Vagina (tissue), 2 donors: Measurements from ENCODE around the gene CCDC177.

ENCODE experiments used
- CTCF ChIP-seq, 3 experiments: fragments of 450-650 bp in 2 of 3; fragments of 200-600 bp in 1 of 3; sonication (generic) in 1 of 3; IDR thresholded peaks; one replicate each; pipeline ENCODE4 v1.5.1; 2017 to 2019; ENCODE audit warnings: antibody characterized with exemption in 3 of 3, mild to moderate bottlenecking in 2 of 3, moderate library complexity in 2 of 3
- POLR2A ChIP-seq, 2 donors: fragments of 450-650 bp; IDR thresholded peaks; one replicate each; pipeline ENCODE4 v1.6.1; 2017; ENCODE audit warnings: antibody characterized with exemption in 2 of 2, mild to moderate bottlenecking in 2 of 2, moderate library complexity in 2 of 2
- POLR2AphosphoS5 ChIP-seq, 2 donors: sonication (generic); formaldehyde crosslinking; IDR thresholded peaks; one replicate each; pipeline ENCODE4 v1.9.0; 2017; ENCODE audit warnings: antibody characterized with exemption in 2 of 2, mild to moderate bottlenecking in 2 of 2, low read depth in 1 of 2; ENCODE audit not compliant: insufficient read depth in 1 of 2

- TF ChIP-seq CTCF (IDR thresholded peaks at IDR 0.05) = no peak
- no peak for TF ChIP-seq POLR2A (IDR thresholded peaks at IDR 0.05)
- TF ChIP-seq POLR2AphosphoS5 (IDR thresholded peaks at IDR 0.05; ENCODE audit: insufficient read depth in 1 of 2, low read depth in 1 of 2) = no peak
Measured at GRCh38 chr14:69619012-69619411, 44.3 kb upstream of the CCDC177 start.
